Naive B cell (primary cell): ENCODE measurements around the gene CENPF. TPM values are rescaled to one million over a fixed set of nuclear protein-coding genes. Genes with fewer than 3 reads are reported as not detected.

ENCODE experiments used
- ATAC-seq, 2 donors: fragments of 150-1000 bp; cut with Tn5 transposase; 2 replicates each; pipeline ENCODE4 v1.10.0; 2021; ENCODE audit warnings: low read depth in 2 of 2, mild to moderate bottlenecking in 2 of 2, moderate library complexity in 2 of 2
- DNase-seq: peaks from one replicate; pipeline ENCODE4 v3.0.0; 2022
- H3K27ac Mint-ChIP-seq, 6 donors: one replicate each; pipeline ENCODE4 v1.8.0; 2020 to 2022; ENCODE audit warnings: mild to moderate bottlenecking in 6 of 6, mixed read lengths in 6 of 6, moderate library complexity in 5 of 6, inconsistent platforms in 2 of 6
- H3K27me3 Mint-ChIP-seq, 3 donors: one replicate each; pipeline ENCODE4 v1.8.0; 2021 to 2022; ENCODE audit warnings: mixed read lengths in 3 of 3, mild to moderate bottlenecking in 1 of 3
- H3K36me3 Mint-ChIP-seq, 2 donors: one replicate each; pipeline ENCODE4 v1.8.0; 2020 to 2022; ENCODE audit warnings: mixed read lengths in 2 of 2, inconsistent platforms in 1 of 2, mild to moderate bottlenecking in 1 of 2
- H3K4me1 Mint-ChIP-seq, 3 donors: one replicate each; pipeline ENCODE4 v1.8.0; 2020 to 2022; ENCODE audit warnings: mixed read lengths in 3 of 3, inconsistent platforms in 1 of 3, mild to moderate bottlenecking in 1 of 3, moderate library complexity in 1 of 3
- H3K4me3 Mint-ChIP-seq, 8 donors: one replicate each; pipeline ENCODE4 v1.8.0; 2020 to 2022; ENCODE audit warnings: mild to moderate bottlenecking in 8 of 8, mixed read lengths in 8 of 8, moderate library complexity in 8 of 8, inconsistent platforms in 2 of 8
- H3K9me3 Mint-ChIP-seq, 7 donors: one replicate each; pipeline ENCODE4 v1.8.0; 2020 to 2022; ENCODE audit warnings: mixed read lengths in 7 of 7, mild to moderate bottlenecking in 5 of 7, inconsistent platforms in 2 of 7, moderate library complexity in 1 of 7
- polyA plus RNA-seq, 6 donors: library from polyadenylated mRNA; unstranded; fragments of 300-500 nt; fragmentation: Illumina TruSeq; gene quantifications; one replicate each; pipeline ENCODE4 v1.2.3, GENCODE V29; 2021; ENCODE audit warnings: low read depth in 6 of 6

CENPF gene, protein sequence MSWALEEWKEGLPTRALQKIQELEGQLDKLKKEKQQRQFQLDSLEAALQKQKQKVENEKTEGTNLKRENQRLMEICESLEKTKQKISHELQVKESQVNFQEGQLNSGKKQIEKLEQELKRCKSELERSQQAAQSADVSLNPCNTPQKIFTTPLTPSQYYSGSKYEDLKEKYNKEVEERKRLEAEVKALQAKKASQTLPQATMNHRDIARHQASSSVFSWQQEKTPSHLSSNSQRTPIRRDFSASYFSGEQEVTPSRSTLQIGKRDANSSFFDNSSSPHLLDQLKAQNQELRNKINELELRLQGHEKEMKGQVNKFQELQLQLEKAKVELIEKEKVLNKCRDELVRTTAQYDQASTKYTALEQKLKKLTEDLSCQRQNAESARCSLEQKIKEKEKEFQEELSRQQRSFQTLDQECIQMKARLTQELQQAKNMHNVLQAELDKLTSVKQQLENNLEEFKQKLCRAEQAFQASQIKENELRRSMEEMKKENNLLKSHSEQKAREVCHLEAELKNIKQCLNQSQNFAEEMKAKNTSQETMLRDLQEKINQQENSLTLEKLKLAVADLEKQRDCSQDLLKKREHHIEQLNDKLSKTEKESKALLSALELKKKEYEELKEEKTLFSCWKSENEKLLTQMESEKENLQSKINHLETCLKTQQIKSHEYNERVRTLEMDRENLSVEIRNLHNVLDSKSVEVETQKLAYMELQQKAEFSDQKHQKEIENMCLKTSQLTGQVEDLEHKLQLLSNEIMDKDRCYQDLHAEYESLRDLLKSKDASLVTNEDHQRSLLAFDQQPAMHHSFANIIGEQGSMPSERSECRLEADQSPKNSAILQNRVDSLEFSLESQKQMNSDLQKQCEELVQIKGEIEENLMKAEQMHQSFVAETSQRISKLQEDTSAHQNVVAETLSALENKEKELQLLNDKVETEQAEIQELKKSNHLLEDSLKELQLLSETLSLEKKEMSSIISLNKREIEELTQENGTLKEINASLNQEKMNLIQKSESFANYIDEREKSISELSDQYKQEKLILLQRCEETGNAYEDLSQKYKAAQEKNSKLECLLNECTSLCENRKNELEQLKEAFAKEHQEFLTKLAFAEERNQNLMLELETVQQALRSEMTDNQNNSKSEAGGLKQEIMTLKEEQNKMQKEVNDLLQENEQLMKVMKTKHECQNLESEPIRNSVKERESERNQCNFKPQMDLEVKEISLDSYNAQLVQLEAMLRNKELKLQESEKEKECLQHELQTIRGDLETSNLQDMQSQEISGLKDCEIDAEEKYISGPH (N-terminal part only)
- under 1 TPM in 4 of 6 donors, not detected in 2; 0.18 to 0.64 (median 0.38) TPM for polyA plus RNA-seq

DNA sequence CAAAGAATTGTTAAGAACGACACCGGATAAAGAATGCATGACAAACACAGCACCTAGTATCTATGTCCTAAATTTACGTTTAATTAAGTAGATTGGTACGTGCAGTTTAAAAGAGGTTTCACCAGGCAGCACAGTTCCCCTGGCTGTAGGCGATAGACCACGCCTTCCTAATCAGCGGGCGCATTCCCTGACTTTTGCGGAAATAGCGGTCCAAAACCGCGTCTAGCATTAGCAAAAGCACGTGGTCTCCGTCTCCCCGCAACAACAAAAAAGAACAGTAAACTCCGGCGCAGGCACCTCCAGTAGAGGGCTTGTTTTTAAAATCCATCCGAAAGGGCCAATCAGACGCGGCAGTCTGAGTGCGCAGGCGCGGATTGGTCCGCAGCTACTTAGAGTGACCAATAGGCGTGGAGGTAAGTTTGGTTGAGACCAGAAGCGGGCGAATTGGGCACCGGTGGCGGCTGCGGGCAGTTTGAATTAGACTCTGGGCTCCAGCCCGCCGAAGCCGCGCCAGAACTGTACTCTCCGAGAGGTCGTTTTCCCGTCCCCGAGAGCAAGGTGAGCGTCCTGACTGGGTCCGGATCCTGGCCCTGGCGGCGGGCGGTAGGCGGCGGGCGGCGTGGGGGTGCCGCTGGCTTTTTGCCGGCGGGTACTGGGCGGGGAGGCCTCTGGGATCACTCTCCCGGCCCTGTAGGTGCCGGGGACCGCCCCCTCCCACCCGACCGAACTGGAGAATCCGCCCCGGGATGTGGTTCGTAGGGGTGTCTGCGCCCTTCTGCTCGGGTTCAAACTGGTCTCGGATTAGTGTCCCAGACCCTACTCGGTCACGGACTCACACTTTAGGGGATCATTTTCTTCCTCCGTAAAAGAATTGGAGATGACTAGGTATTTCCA, at the start of gene CENPF:
Gene CENPF (plus strand): TSS at position 432 of the 894 bp plus-strand sequence. CDS start 10,560 bp downstream, outside the sequence.
- Mint-ChIP-seq H3K36me3 (no peaks in the 10 kb centered on the region), H3K4me3 (peak within 1 kb of the TSS; percentile 84 to 98 (median 96)), H3K9me3 (no peaks in the 10 kb centered on the region), H3K27ac (peak within 1 kb of the TSS; percentile 25 to 94 (median 80)), H3K27me3 (no peaks in the 10 kb centered on the region), H3K4me1 (peaks cover 8 to 14% (median 13%) of the 10 kb centered on the region in 3 donors)
- DNase-seq: peak; percentile 93
- peak; percentile 91 to 93 for ATAC-seq

DNA sequence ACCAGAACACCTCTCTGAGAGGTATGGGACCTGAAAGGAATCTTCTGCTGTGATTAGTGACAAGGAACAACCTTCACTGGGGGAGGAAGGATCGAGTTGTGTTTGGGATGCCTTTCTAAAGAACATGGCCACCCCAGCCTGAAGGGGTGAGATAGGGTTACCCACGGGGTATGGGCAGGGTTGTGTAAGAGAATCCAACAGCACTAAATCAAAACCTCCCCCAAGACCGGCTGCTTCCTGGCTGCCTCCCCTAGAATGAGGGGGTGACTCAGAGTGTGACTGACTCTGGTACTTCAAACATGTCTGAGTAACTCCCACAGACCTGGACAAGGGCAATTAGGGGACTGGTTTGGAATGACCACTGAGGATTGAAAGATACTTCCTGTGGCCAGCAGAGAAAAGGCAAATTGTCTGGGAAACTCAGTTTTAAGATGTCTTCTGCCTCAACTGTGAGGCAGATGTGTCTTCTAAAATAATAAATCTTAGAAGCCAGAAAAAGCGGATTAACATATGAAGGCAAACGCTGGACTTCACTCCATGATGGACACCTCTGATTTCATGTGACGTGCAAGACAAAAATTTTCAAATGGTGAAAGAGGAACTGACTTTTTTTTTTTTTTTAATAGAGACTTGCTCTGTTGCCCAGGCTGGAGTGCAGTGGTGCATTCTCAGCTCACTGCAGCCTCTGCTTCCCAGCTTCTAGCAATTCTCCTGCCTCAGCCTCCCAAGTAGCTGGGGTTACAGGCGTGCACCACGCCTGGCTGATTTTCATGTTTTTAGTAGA, 44.9 kb upstream of the CENPF start:
- peaks cover 30 to 54% (median 32%) of the 10 kb centered on the region in 3 donors for H3K27me3 Mint-ChIP-seq
- no peaks in the 10 kb centered on the region for H3K36me3 Mint-ChIP-seq
- no peaks in the 10 kb centered on the region for H3K4me1 Mint-ChIP-seq
- H3K9me3 Mint-ChIP-seq: no peaks in the 10 kb centered on the region
- H3K4me3 Mint-ChIP-seq: no peak overlapping the region
- H3K27ac Mint-ChIP-seq: no peak overlapping the region
- DNase-seq (no peak), ATAC-seq (no peak)

DNA sequence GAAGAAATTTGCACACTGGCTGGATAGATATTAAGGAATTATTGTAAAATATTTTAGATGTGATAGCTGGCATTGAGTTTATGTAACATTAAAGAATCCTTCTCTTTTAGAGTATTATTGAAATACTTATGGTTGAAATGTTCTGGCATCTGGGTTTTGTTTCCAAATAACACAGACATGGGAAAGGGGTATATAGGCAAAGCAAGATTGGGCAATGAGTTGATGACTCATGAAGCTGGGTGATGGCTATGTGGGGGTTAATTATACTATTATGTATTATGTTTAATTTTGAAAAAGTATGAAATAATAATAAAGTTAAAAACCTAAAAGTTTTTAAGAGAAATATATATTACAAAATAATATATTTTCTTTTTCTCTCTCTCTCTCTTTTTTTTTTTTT, 39.1 kb upstream of the CENPF start:
- peaks cover 13 to 31% (median 28%) of the 10 kb centered on the region in 3 donors for H3K27me3 Mint-ChIP-seq
- DNase-seq: no peak
- no peaks in the 10 kb centered on the region for H3K36me3 Mint-ChIP-seq
- ATAC-seq: no peak
- no peak overlapping the region for H3K4me3 Mint-ChIP-seq
- no peak overlapping the region for H3K27ac Mint-ChIP-seq
- H3K4me1 Mint-ChIP-seq: no peaks in the 10 kb centered on the region
- H3K9me3 Mint-ChIP-seq: no peaks in the 10 kb centered on the region

DNA sequence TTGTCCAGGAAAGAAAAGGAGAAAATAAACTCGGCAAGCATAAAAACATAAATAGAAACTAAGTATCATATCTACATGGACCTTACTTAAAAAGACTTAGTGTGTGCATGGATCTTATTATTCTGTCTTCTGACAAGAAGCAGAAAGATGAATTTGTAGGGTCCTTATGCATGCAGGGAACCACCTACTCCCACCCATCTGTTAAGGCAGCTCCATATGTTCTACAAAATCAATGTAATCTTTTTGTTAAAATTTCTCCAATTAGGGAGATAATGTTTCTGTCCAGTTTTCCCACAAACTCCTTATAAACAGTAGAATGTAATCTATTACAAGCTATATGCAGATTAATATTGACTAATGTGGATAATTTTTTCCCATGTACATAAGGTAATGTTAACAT, 37.7 kb upstream of the CENPF start:
- no peak for ATAC-seq
- no peak overlapping the region for H3K4me3 Mint-ChIP-seq
- H3K9me3 Mint-ChIP-seq: peaks cover 0 to 5% (median 0%) of the 10 kb centered on the region in 7 donors
- H3K27ac Mint-ChIP-seq: no peak overlapping the region
- DNase-seq: no peak
- H3K36me3 Mint-ChIP-seq: no peaks in the 10 kb centered on the region
- peaks cover 20 to 31% (median 26%) of the 10 kb centered on the region in 3 donors for H3K27me3 Mint-ChIP-seq
- H3K4me1 Mint-ChIP-seq: no peaks in the 10 kb centered on the region

DNA sequence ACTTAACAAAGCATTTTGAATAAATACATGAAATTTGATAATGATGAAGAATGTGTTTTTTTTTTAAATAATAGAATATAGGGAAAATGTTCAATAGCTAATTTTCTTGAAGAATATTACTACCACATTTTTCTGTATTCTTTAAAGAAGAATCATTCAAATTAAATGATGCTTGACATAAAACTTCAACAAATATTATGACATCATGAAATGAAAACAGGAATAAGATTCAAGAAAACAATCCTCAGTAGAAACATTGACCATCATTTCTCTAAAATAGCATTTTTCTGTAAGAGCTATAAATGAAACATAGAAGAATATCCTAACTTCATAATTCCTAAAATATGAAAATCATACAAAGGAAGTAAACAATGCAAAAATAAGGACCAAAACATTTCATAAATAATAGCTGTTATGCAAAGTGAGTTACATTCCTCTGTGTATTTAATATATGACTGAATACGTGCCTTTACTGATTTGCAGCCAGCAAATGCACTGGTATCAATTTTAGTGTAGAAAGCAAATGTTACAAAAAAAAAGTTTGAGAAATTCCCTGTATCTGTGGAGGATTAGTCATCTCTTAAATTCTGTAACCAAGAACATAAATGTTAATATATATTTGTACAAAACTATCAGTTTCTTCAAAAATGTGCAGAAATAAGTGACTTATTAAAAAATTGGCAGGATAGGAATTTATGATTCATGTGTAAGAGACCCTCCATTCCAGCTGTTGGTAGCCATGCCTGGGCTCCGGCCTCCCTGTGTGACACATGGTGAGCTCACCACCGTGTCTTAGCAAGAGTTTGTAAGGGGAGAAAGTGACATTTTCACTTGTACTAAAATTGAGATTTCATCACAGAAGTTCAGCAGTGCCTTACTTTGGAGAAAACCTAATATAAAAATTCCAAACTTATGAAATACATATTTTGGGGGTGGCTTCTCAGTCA, 36.6 kb upstream of the CENPF start:
- no peaks in the 10 kb centered on the region for H3K4me1 Mint-ChIP-seq
- H3K27me3 Mint-ChIP-seq: peaks cover 20 to 31% (median 23%) of the 10 kb centered on the region in 3 donors
- ATAC-seq: no peak
- DNase-seq: no peak
- no peaks in the 10 kb centered on the region for H3K36me3 Mint-ChIP-seq
- peaks cover 0 to 5% (median 0%) of the 10 kb centered on the region in 7 donors for H3K9me3 Mint-ChIP-seq
- H3K4me3 Mint-ChIP-seq: no peak overlapping the region
- no peak overlapping the region for H3K27ac Mint-ChIP-seq

DNA sequence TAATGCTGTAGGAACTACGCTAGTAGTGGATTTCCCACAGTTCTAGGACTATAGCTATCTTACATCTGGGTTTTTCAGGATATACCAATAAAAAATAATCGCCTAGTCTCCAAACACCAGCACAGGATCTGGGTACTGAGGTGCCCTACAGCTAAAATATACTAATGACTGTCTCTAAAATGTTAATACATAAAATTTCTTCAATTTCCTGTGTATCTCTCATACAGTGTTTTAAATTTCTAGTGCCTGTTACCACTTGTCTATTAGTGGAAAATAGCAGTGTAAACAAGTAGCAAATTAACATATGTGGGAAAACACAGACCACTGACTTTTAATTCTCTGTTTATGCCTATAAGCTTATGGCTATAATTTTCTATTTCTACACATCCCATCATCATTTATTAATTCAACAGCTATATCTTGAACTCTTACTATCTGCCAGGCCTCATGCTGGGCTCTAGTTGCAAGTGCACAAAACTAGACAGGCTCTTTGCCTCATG, 35.5 kb upstream of the CENPF start:
- Mint-ChIP-seq H3K27me3 (peaks cover 12 to 33% (median 12%) of the 10 kb centered on the region in 3 donors), H3K36me3 (no peaks in the 10 kb centered on the region), H3K4me1 (no peaks in the 10 kb centered on the region), H3K4me3 (no peak overlapping the region), H3K27ac (no peak overlapping the region), H3K9me3 (peaks cover 0 to 5% (median 0%) of the 10 kb centered on the region in 7 donors)
- no peak for ATAC-seq
- no peak for DNase-seq

DNA sequence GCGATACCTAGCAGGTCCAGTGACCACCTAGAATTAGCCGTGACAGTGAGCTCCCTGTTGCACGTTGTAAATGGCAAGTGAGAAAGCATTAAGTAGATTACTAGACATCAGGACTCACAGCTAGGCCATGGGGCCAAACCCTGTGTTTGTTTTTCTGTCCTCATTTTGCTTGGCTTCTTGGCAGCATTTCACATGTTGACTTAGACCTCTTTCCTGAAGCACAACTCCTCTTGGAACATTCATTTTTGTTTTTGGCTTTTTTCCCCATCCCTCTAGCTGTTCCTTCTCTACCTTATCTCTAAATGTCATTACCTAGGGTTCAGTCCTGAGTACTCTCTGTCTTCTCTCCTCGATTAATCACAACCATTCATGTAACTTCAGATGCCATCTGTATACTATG, 34.7 kb upstream of the CENPF start:
- ATAC-seq: no peak

DNA sequence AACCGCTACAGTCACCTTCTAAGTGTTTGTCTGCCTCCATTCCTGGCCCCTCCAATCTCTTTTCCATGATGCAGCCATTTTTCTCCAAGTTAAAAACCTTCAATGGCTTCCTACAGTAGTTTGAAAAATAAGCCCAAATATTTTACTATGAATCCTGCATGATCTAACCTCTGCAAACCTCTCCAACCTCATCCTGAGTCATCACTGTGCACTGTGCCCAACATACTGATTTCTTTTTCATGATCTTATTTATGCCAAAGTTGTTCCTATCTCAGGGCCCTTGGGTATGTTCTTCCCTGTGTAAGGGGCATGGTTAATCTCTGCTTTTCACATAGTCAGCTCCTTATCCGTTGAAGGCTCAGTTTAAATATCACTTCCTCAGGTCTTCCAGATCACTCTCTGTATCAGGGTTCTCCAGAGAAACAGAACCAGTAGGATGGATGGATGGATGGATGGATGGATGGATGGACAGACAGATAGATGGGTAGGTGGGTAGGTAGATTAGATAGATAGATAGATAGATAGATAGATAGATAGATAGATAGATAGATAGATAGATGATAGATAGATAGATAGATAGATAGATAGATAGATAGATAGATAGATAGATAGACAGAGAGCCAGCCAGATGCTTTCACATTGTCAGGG, 33.5 kb upstream of the CENPF start:
- no peak for ATAC-seq
- Mint-ChIP-seq H3K4me1 (no peaks in the 10 kb centered on the region), H3K36me3 (no peaks in the 10 kb centered on the region), H3K27ac (no peak overlapping the region), H3K4me3 (peak overlapping the region in 1 of 8 donors; percentile 0), H3K9me3 (peaks cover 0 to 6% (median 2%) of the 10 kb centered on the region in 7 donors), H3K27me3 (peaks cover 12 to 33% (median 12%) of the 10 kb centered on the region in 3 donors)
- DNase-seq: no peak

More for the DNA sequence above, 34.7 kb upstream of the CENPF start:
- Mint-ChIP-seq H3K27me3 (peaks cover 12 to 33% (median 12%) of the 10 kb centered on the region in 3 donors), H3K4me3 (no peak overlapping the region), H3K9me3 (peaks cover 0 to 5% (median 0%) of the 10 kb centered on the region in 7 donors), H3K4me1 (no peaks in the 10 kb centered on the region), H3K27ac (no peak overlapping the region), H3K36me3 (no peaks in the 10 kb centered on the region)
- DNase-seq: no peak

DNA sequence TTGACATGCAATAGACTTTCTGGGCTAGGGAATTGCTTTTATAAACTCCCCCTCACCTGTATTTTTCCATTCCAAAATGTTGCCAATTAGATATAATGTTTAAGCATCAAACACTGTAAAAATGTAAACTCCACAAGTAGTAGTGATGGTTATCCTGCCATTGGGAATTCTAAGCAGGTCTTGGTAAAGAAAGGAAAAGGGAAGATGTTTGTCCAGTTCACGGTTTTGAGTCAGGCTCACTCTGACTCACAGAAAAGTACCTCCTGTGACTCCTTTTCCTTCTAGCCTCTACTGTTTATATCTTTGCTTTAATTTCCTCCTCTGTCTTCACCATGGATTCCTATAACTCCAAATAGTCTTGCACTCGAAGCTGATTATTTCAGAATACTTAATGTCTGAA, 32.6 kb upstream of the CENPF start:
- Mint-ChIP-seq H3K36me3 (no peaks in the 10 kb centered on the region), H3K4me3 (no peak overlapping the region), H3K27me3 (peaks cover 12 to 33% (median 12%) of the 10 kb centered on the region in 3 donors), H3K9me3 (peaks cover 0 to 12% (median 6%) of the 10 kb centered on the region in 7 donors), H3K4me1 (no peaks in the 10 kb centered on the region), H3K27ac (no peak overlapping the region)
- DNase-seq (no peak), ATAC-seq (no peak)

DNA sequence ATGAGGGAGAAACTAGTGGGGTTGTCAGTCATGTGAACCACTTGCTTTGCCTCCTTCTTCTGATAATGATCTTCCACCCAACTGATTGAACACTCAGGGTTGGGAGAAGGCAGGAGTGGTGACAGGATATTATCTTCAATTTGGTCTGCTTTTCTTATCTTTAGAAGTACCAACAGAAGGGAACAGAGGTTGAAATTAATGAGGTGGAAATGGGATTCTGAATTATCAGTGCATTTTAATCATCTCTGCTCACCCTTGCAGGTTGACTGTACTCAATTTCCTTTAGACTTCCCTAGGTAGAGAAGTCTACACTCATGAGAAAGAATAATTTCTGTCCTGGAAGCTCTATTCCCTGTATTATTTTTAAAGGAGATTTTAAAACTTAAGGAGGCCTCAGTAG, 31.7 kb upstream of the CENPF start:
- H3K4me1 Mint-ChIP-seq: no peaks in the 10 kb centered on the region
- ATAC-seq (no peak), DNase-seq (no peak)
- peaks cover 12 to 33% (median 15%) of the 10 kb centered on the region in 3 donors for H3K27me3 Mint-ChIP-seq
- no peak overlapping the region for H3K4me3 Mint-ChIP-seq
- no peak overlapping the region for H3K27ac Mint-ChIP-seq
- H3K9me3 Mint-ChIP-seq: peaks cover 3 to 21% (median 15%) of the 10 kb centered on the region in 7 donors
- peaks cover 6 to 7% of the 10 kb centered on the region in 2 donors for H3K36me3 Mint-ChIP-seq
